GM23338 (cell line): ENCODE data around the gene ENDOV. TPM values are rescaled to one million over a fixed set of nuclear protein-coding genes. Genes with fewer than 3 reads are reported as not detected.

ENCODE experiments used
- ATAC-seq: fragments of 200-7000 bp; cut with Tn5 transposase; 3 replicates; pipeline ENCODE4 v1.9.1; 2020
- DNase-seq: peaks from one replicate; pipeline ENCODE4 v3.0.0-alpha.2; 2015; ENCODE audit warnings: low spot score
- H2AFZ ChIP-seq: fragments of 200-600 bp; sonication (generic); 2 replicates; pipeline ENCODE4 v1.8.0; 2016; ENCODE audit warnings: antibody characterized with exemption, mild to moderate bottlenecking, moderate library complexity
- H3F3A ChIP-seq: fragments of 200-600 bp; sonication (generic); replicated peaks from 2 replicates; pipeline ENCODE4 v1.8.0; 2017; ENCODE audit warnings: antibody characterized with exemption, mixed run types, low read depth
- H3K27ac ChIP-seq: fragments of 200-600 bp; sonication (generic); 2 replicates; pipeline ENCODE4 v1.6.1; 2016; ENCODE audit warnings: low read depth
- H3K27me3 ChIP-seq: fragments of 200-600 bp; sonication (generic); 2 replicates; pipeline ENCODE4 v1.8.0; 2016; ENCODE audit warnings: mild to moderate bottlenecking, mixed run types, moderate library complexity; ENCODE audit not compliant: insufficient read depth
- H3K36me3 ChIP-seq: fragments of 200-600 bp; sonication (generic); 2 replicates; pipeline ENCODE4 v1.8.0; 2016; ENCODE audit warnings: mild to moderate bottlenecking; ENCODE audit not compliant: insufficient read depth
- H3K4me1 ChIP-seq: fragments of 200-600 bp; sonication (generic); 2 replicates; pipeline ENCODE4 v1.8.0; 2016; ENCODE audit warnings: mild to moderate bottlenecking, moderate library complexity; ENCODE audit not compliant: insufficient read depth
- H3K4me2 ChIP-seq: fragments of 200-600 bp; sonication (generic); 2 replicates; pipeline ENCODE4 v1.7.1; 2017; ENCODE audit warnings: mixed run types
- H3K4me3 ChIP-seq: fragments of 200-600 bp; sonication (generic); 2 replicates; pipeline ENCODE4 v1.6.1; 2016; ENCODE audit warnings: mixed run types
- H3K79me2 ChIP-seq: fragments of 200-600 bp; sonication (generic); replicated peaks from 2 replicates; pipeline ENCODE4 v1.8.0; 2017; ENCODE audit warnings: mild to moderate bottlenecking; ENCODE audit not compliant: insufficient read depth
- H3K9me2 ChIP-seq: fragments of 200-600 bp; sonication (generic); 2 replicates; pipeline ENCODE4 v1.8.0; 2017; ENCODE audit not compliant: insufficient read depth
- H4K20me1 ChIP-seq: fragments of 200-600 bp; sonication (generic); replicated peaks from 2 replicates; pipeline ENCODE4 v1.8.0; 2017; ENCODE audit warnings: mild to moderate bottlenecking; ENCODE audit not compliant: insufficient read depth
- H3K27ac Mint-ChIP-seq: 2 replicates; pipeline ENCODE4 v1.8.0; 2020; ENCODE audit warnings: inconsistent platforms, mild to moderate bottlenecking, moderate library complexity, mixed read lengths
- H3K27me3 Mint-ChIP-seq: 3 replicates; pipeline ENCODE4 v1.8.0; 2022; ENCODE audit warnings: low read depth, mild to moderate bottlenecking, moderate library complexity, mixed read lengths, inconsistent platforms; ENCODE audit not compliant: insufficient read depth, poor library complexity
- H3K36me3 Mint-ChIP-seq: 3 replicates; pipeline ENCODE4 v1.8.0; 2021; ENCODE audit warnings: low read depth, mild to moderate bottlenecking, inconsistent platforms, moderate library complexity, mixed read lengths
- H3K4me1 Mint-ChIP-seq: 3 replicates; pipeline ENCODE4 v1.8.0; 2020; ENCODE audit warnings: mild to moderate bottlenecking, inconsistent platforms, mixed read lengths
- H3K4me3 Mint-ChIP-seq: 3 replicates; pipeline ENCODE4 v1.8.0; 2021; ENCODE audit warnings: moderate library complexity, mild to moderate bottlenecking, inconsistent platforms, mixed read lengths
- H3K9me3 Mint-ChIP-seq: 3 replicates; pipeline ENCODE4 v1.8.0; 2020; ENCODE audit warnings: moderate library complexity, mild to moderate bottlenecking, inconsistent platforms, mixed read lengths
- CREB1 ChIP-seq: fragments of 250-450 bp; sonication (Bioruptor Pico); IDR thresholded peaks from 2 replicates; pipeline ENCODE4 v1.5.0; 2020; ENCODE audit warnings: low read depth, mild to moderate bottlenecking, moderate library complexity
- STAT1 ChIP-seq: IDR thresholded peaks from one replicate; pipeline ENCODE4 v1.6.1; 2016; ENCODE audit warnings: antibody characterized with exemption; ENCODE audit not compliant: unreplicated experiment
- ZNF114 ChIP-seq: fragments of 250-450 bp; sonication (Bioruptor Pico); IDR thresholded peaks from 2 replicates; pipeline ENCODE4 v1.5.0; 2020; ENCODE audit warnings: mild to moderate bottlenecking, moderate library complexity
- ZNF331 ChIP-seq: fragments of 250-450 bp; sonication (Bioruptor Pico); IDR thresholded peaks from 2 replicates; pipeline ENCODE4 v1.5.0; 2020; ENCODE audit warnings: low read depth, mild to moderate bottlenecking, moderate library complexity
- ZNF462 ChIP-seq: fragments of 250-450 bp; sonication (Bioruptor Pico); IDR thresholded peaks from 2 replicates; pipeline ENCODE4 v1.5.0; 2020; ENCODE audit warnings: mild to moderate bottlenecking, moderate library complexity
- polyA plus RNA-seq: library from polyadenylated mRNA; unstranded; fragments of >200 nt; fragmentation: Nextera tagmentation; extraction: Ambion mirVana; gene quantifications from 2 replicates; pipeline ENCODE4 v1.2.1, GENCODE V29; 2016
- total RNA-seq: library from RNA; depleted of rRNA; stranded (reverse); fragments of >200 nt; shearing (Covaris generic); gene quantifications from 2 replicates; pipeline ENCODE4 v1.2.3, GENCODE V29; 2014
- TF ChIP-seq, protein P1 (sequence below): IDR thresholded peaks from one replicate; pipeline ENCODE4 v1.6.1; 2018; ENCODE audit warnings: antibody characterized with exemption; ENCODE audit not compliant: unreplicated experiment
- TF ChIP-seq, protein P2 (sequence below): IDR thresholded peaks from 2 replicates; pipeline ENCODE4 v1.6.1; 2016; ENCODE audit warnings: antibody characterized with exemption
- TF ChIP-seq, protein P3 (sequence below), 2 experiments: fragments of 200-600 bp in 1 of 2; sonication (generic) in 1 of 2; conservative IDR thresholded peaks; 2 replicates each; pipeline versions ENCODE4 v1.5.1 to v1.6.1; 2016 to 2017; ENCODE audit warnings: antibody characterized with exemption in 2 of 2, low read depth in 2 of 2, mild to moderate bottlenecking in 2 of 2, moderate library complexity in 1 of 2

ENDOV gene
- total and polyA plus RNA-seq, 2 experiments from 2014 or later = 11.5 to 16.1 TPM

- Histone ChIP-seq H3K27me3 (no peaks in the 10 kb centered on the region), H2AFZ (no peak overlapping the region)
These were observed 18.1 kb downstream of the ENDOV start for GRCh38 chr17:80432961-80433550.

More at GRCh38 chr17:80432961-80433550, 18.1 kb downstream of the ENDOV start:
- H3K27me3 Mint-ChIP-seq = peaks cover 11% of the 10 kb centered on the region
- H3K36me3 ChIP-seq = no peaks in the 10 kb centered on the region
- DNase-seq = no peak
- H3K79me2 ChIP-seq = no peaks in the 10 kb centered on the region
- H3K4me3 Mint-ChIP-seq = no peak overlapping the region
- no peak overlapping the region for H3K27ac ChIP-seq
- H3K27ac Mint-ChIP-seq = no peak overlapping the region
- no peaks in the 10 kb centered on the region for H3K9me2 ChIP-seq
- no peaks in the 10 kb centered on the region for H3K4me1 Mint-ChIP-seq
- TF ChIP-seq ZNF462 (CRISPR knock-in tag) (no peak), ZNF114 (CRISPR knock-in tag) (no peak), CREB1 (no peak), ZNF331 (CRISPR knock-in tag) (no peak), STAT1 (no peak)
- TF ChIP-seq, protein P1, sequence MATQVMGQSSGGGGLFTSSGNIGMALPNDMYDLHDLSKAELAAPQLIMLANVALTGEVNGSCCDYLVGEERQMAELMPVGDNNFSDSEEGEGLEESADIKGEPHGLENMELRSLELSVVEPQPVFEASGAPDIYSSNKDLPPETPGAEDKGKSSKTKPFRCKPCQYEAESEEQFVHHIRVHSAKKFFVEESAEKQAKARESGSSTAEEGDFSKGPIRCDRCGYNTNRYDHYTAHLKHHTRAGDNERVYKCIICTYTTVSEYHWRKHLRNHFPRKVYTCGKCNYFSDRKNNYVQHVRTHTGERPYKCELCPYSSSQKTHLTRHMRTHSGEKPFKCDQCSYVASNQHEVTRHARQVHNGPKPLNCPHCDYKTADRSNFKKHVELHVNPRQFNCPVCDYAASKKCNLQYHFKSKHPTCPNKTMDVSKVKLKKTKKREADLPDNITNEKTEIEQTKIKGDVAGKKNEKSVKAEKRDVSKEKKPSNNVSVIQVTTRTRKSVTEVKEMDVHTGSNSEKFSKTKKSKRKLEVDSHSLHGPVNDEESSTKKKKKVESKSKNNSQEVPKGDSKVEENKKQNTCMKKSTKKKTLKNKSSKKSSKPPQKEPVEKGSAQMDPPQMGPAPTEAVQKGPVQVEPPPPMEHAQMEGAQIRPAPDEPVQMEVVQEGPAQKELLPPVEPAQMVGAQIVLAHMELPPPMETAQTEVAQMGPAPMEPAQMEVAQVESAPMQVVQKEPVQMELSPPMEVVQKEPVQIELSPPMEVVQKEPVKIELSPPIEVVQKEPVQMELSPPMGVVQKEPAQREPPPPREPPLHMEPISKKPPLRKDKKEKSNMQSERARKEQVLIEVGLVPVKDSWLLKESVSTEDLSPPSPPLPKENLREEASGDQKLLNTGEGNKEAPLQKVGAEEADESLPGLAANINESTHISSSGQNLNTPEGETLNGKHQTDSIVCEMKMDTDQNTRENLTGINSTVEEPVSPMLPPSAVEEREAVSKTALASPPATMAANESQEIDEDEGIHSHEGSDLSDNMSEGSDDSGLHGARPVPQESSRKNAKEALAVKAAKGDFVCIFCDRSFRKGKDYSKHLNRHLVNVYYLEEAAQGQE = no peak
- TF ChIP-seq, protein P2, sequence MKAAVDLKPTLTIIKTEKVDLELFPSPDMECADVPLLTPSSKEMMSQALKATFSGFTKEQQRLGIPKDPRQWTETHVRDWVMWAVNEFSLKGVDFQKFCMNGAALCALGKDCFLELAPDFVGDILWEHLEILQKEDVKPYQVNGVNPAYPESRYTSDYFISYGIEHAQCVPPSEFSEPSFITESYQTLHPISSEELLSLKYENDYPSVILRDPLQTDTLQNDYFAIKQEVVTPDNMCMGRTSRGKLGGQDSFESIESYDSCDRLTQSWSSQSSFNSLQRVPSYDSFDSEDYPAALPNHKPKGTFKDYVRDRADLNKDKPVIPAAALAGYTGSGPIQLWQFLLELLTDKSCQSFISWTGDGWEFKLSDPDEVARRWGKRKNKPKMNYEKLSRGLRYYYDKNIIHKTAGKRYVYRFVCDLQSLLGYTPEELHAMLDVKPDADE = no peak
- TF ChIP-seq, protein P3, sequence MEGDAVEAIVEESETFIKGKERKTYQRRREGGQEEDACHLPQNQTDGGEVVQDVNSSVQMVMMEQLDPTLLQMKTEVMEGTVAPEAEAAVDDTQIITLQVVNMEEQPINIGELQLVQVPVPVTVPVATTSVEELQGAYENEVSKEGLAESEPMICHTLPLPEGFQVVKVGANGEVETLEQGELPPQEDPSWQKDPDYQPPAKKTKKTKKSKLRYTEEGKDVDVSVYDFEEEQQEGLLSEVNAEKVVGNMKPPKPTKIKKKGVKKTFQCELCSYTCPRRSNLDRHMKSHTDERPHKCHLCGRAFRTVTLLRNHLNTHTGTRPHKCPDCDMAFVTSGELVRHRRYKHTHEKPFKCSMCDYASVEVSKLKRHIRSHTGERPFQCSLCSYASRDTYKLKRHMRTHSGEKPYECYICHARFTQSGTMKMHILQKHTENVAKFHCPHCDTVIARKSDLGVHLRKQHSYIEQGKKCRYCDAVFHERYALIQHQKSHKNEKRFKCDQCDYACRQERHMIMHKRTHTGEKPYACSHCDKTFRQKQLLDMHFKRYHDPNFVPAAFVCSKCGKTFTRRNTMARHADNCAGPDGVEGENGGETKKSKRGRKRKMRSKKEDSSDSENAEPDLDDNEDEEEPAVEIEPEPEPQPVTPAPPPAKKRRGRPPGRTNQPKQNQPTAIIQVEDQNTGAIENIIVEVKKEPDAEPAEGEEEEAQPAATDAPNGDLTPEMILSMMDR (conservative IDR thresholded peaks at IDR 0.05; ENCODE audit: low read depth in 2 of 2) = no peak
- H4K20me1 ChIP-seq = no peaks in the 10 kb centered on the region; the same call in 1 of the 2 replicates
- H3F3A ChIP-seq = no peaks in the 10 kb centered on the region
- H3K36me3 Mint-ChIP-seq = no peaks in the 10 kb centered on the region
- no peaks in the 10 kb centered on the region for H3K4me1 ChIP-seq
- H3K4me3 ChIP-seq = no peak overlapping the region
- ATAC-seq = no peak
- no peak overlapping the region for H3K4me2 ChIP-seq
- peaks cover 2% of the 10 kb centered on the region; the same call in 1 of the 3 replicates for H3K9me3 Mint-ChIP-seq
